GM19463 (cell line): ENCODE data around the gene CATSPERD.

Experiments used
- ATAC-seq: cut with Tn5 transposase; IDR thresholded peaks from one replicate; pipeline ENCODE4 v1.9.1; 2021; ENCODE audit warnings: mild to moderate bottlenecking, moderate library complexity; ENCODE audit not compliant: unreplicated experiment

Gene CATSPERD

GRCh38 chr19:5803752-5804515 is 83.5 kb downstream of the CATSPERD start:
- ATAC-seq = peak; percentile 85

- no peak for ATAC-seq
Observed at GRCh38 chr19:5804516-5805461, 84.4 kb downstream of the CATSPERD start, which contains the start of gene NRTN. Gene NRTN, plus strand, starts transcription at chr19:5805067. Its CDS starts 19,099 bp downstream, at chr19:5824166.

GRCh38 chr19:5805462-5806132 is 85.2 kb downstream of the CATSPERD start:
- no peak for ATAC-seq

- ATAC-seq = no peak
Observed at GRCh38 chr19:5806133-5806489, 85.7 kb downstream of the CATSPERD start.

- no peak for ATAC-seq
Observed at GRCh38 chr19:5806905-5807304, 86.5 kb downstream of the CATSPERD start.

- no peak for ATAC-seq
Observed at GRCh38 chr19:5808120-5808816, 87.8 kb downstream of the CATSPERD start.

- ATAC-seq = no peak
Observed at GRCh38 chr19:5809053-5809452, 88.6 kb downstream of the CATSPERD start.

- ATAC-seq = no peak
Observed at GRCh38 chr19:5809469-5809868, 89.0 kb downstream of the CATSPERD start.

- no peak for ATAC-seq
Observed at GRCh38 chr19:5811117-5811516, 90.7 kb downstream of the CATSPERD start.

- ATAC-seq = no peak
Observed at GRCh38 chr19:5814123-5814851, 93.8 kb downstream of the CATSPERD start.

- no peak for ATAC-seq
Observed at GRCh38 chr19:5814852-5815246, 94.4 kb downstream of the CATSPERD start.

- ATAC-seq = no peak
Observed at GRCh38 chr19:5817218-5817617, 96.8 kb downstream of the CATSPERD start.

GRCh38 chr19:5818594-5818993 is 98.2 kb downstream of the CATSPERD start:
- no peak for ATAC-seq

GRCh38 chr19:5820785-5821184 is 100.3 kb downstream of the CATSPERD start:
- no peak for ATAC-seq

GRCh38 chr19:5821521-5822180 is 101.2 kb downstream of the CATSPERD start:
- no peak for ATAC-seq

GRCh38 chr19:5822181-5822844 is 101.9 kb downstream of the CATSPERD start:
- ATAC-seq = no peak

GRCh38 chr19:5823579-5824281 is 103.3 kb downstream of the CATSPERD start:
- ATAC-seq = no peak

GRCh38 chr19:5824751-5825150 is 104.3 kb downstream of the CATSPERD start:
- no peak for ATAC-seq
